Measurements from ENCODE around the gene INPP4A.
"Not testable (repeated sequence)": the region's sequence is repeated elsewhere in the genome, so short reads cannot be mapped to it uniquely, and the experiment has no call there.

The INPP4A gene

GRCh38 chr2:98405301-98405700, 39.4 kb upstream of the INPP4A start:
- H3K4me3 ChIP-seq (ENCODE audit: control insufficient read depth, low read depth, low read length) = no peak overlapping the region
- no peak for DNase-seq (ENCODE audit: low read depth)
- no peak for TF ChIP-seq CTCF (IDR thresholded peaks at IDR 0.05; ENCODE audit: control insufficient read depth, insufficient read depth, low read depth, low read length, missing control alignments)

GRCh38 chr2:98408155-98408554, 36.5 kb upstream of the INPP4A start:
- no peak for DNase-seq (ENCODE audit: low read depth)
- no peak overlapping the region for H3K4me3 ChIP-seq (ENCODE audit: control insufficient read depth, low read depth, low read length)
- TF ChIP-seq CTCF (IDR thresholded peaks at IDR 0.05; ENCODE audit: control insufficient read depth, insufficient read depth, low read depth, low read length, missing control alignments) = no peak

- peak; percentile 66 for TF ChIP-seq CTCF (IDR thresholded peaks at IDR 0.05; ENCODE audit: control insufficient read depth, insufficient read depth, low read depth, low read length, missing control alignments)
- no peak for DNase-seq (ENCODE audit: low read depth)
- no peak overlapping the region for H3K4me3 ChIP-seq (ENCODE audit: control insufficient read depth, low read depth, low read length)
Measured at GRCh38 chr2:98412751-98413458, 31.8 kb upstream of the INPP4A start.

- not testable (repeated sequence) for DNase-seq (ENCODE audit: low read depth); H3K4me3 ChIP-seq (ENCODE audit: control insufficient read depth, low read depth, low read length)
Measured at GRCh38 chr2:98414246-98414645, 30.4 kb upstream of the INPP4A start.

GRCh38 chr2:98415719-98416248, 28.9 kb upstream of the INPP4A start:
- DNase-seq (ENCODE audit: low read depth) = not testable (repeated sequence)

GRCh38 chr2:98416383-98417159, 28.1 kb upstream of the INPP4A start:
- no peak overlapping the region for H3K4me3 ChIP-seq (ENCODE audit: control insufficient read depth, low read depth, low read length)
- no peak for DNase-seq (ENCODE audit: low read depth)
- TF ChIP-seq CTCF (IDR thresholded peaks at IDR 0.05; ENCODE audit: control insufficient read depth, insufficient read depth, low read depth, low read length, missing control alignments) = no peak

More at GRCh38 chr2:98415719-98416248, 28.9 kb upstream of the INPP4A start:
- H3K4me3 ChIP-seq (ENCODE audit: control insufficient read depth, low read depth, low read length) = not testable (repeated sequence)

- TF ChIP-seq CTCF (IDR thresholded peaks at IDR 0.05; ENCODE audit: control insufficient read depth, insufficient read depth, low read depth, low read length, missing control alignments) = no peak
- DNase-seq (ENCODE audit: low read depth) = no peak
- no peak overlapping the region for H3K4me3 ChIP-seq (ENCODE audit: control insufficient read depth, low read depth, low read length)
Measured at GRCh38 chr2:98419544-98419943, 25.1 kb upstream of the INPP4A start.

Measured in AG09309 (cell line).